Mesothelial cell of epicardium (in vitro differentiated cells): ENCODE data around the gene BRF1. TPM values are rescaled to one million over a fixed set of nuclear protein-coding genes. Genes with fewer than 3 reads are reported as not detected.

Experiments
- DNase-seq, 2 experiments: peaks; one replicate each; pipeline ENCODE4 v3.0.0; 2021; ENCODE audit warnings: low spot score in 2 of 2; ENCODE audit not compliant: unreplicated experiment in 2 of 2
- H3K27ac Mint-ChIP-seq: 2 replicates; pipeline ENCODE4 v1.8.0; 2021; ENCODE audit warnings: mixed read lengths
- H3K27me3 Mint-ChIP-seq: 2 replicates; pipeline ENCODE4 v1.8.0; 2021; ENCODE audit warnings: low read depth, mixed read lengths
- H3K36me3 Mint-ChIP-seq: 2 replicates; pipeline ENCODE4 v1.8.0; 2021; ENCODE audit warnings: mixed read lengths
- H3K4me1 Mint-ChIP-seq: 2 replicates; pipeline ENCODE4 v1.8.0; 2021; ENCODE audit warnings: mixed read lengths
- H3K4me3 Mint-ChIP-seq: 2 replicates; pipeline ENCODE4 v1.8.0; 2021; ENCODE audit warnings: mild to moderate bottlenecking, moderate library complexity, mixed read lengths
- H3K9me3 Mint-ChIP-seq: 2 replicates; pipeline ENCODE4 v1.8.0; 2021; ENCODE audit warnings: mixed read lengths
- CTCF ChIP-seq: fragments of 200-600 bp; sonication (generic); IDR thresholded peaks from one replicate; pipeline ENCODE4 v1.5.0; 2021; ENCODE audit warnings: antibody characterized with exemption; ENCODE audit not compliant: unreplicated experiment
- total RNA-seq: library from RNA; stranded (reverse); gene quantifications from 3 replicates; pipeline ENCODE4 v1.2.1, GENCODE V29; 2021

BRF1 gene
- total RNA-seq, 1 donor from 2014 or later: 78.6 TPM

- Mint-ChIP-seq H3K27me3 (peaks cover 29% of the 10 kb centered on the region), H3K36me3 (no peaks in the 10 kb centered on the region), H3K9me3 (no peaks in the 10 kb centered on the region), H3K4me1 (peaks cover 13% of the 10 kb centered on the region), H3K27ac (no peak overlapping the region), H3K4me3 (peak overlapping the region; percentile 26)
- no peak for DNase-seq
- no peak for TF ChIP-seq CTCF
Measured at GRCh38 chr14:105196265-105196960, 104.4 kb downstream of the BRF1 start.

- H3K27ac Mint-ChIP-seq: no peak overlapping the region
- H3K36me3 Mint-ChIP-seq: no peaks in the 10 kb centered on the region
- H3K9me3 Mint-ChIP-seq: no peaks in the 10 kb centered on the region
- no peak for DNase-seq
- no peak for TF ChIP-seq CTCF
- peak overlapping the region; percentile 28 for H3K4me3 Mint-ChIP-seq
- H3K27me3 Mint-ChIP-seq: peaks cover 31% of the 10 kb centered on the region
- H3K4me1 Mint-ChIP-seq: peaks cover 13% of the 10 kb centered on the region
Measured at GRCh38 chr14:105195522-105196264, 105.1 kb downstream of the BRF1 start.

GRCh38 chr14:105195051-105195450, 105.8 kb downstream of the BRF1 start:
- no peak overlapping the region for H3K4me3 Mint-ChIP-seq
- no peak for TF ChIP-seq CTCF

GRCh38 chr14:105193916-105194782, 106.7 kb downstream of the BRF1 start:
- no peak for DNase-seq
- H3K4me3 Mint-ChIP-seq: no peak overlapping the region
- H3K9me3 Mint-ChIP-seq: no peaks in the 10 kb centered on the region
- peaks cover 13% of the 10 kb centered on the region for H3K4me1 Mint-ChIP-seq
- H3K27ac Mint-ChIP-seq: no peak overlapping the region
- TF ChIP-seq CTCF: no peak
- peaks cover 34% of the 10 kb centered on the region for H3K27me3 Mint-ChIP-seq
- H3K36me3 Mint-ChIP-seq: no peaks in the 10 kb centered on the region

More at GRCh38 chr14:105195051-105195450, 105.8 kb downstream of the BRF1 start:
- H3K4me1 Mint-ChIP-seq: peaks cover 13% of the 10 kb centered on the region
- no peak overlapping the region for H3K27ac Mint-ChIP-seq
- H3K9me3 Mint-ChIP-seq: no peaks in the 10 kb centered on the region
- no peaks in the 10 kb centered on the region for H3K36me3 Mint-ChIP-seq
- peaks cover 31% of the 10 kb centered on the region for H3K27me3 Mint-ChIP-seq
- no peak for DNase-seq

GRCh38 chr14:105192866-105193731, 107.7 kb downstream of the BRF1 start:
- H3K36me3 Mint-ChIP-seq: no peaks in the 10 kb centered on the region
- H3K27ac Mint-ChIP-seq: no peak overlapping the region
- peaks cover 34% of the 10 kb centered on the region for H3K27me3 Mint-ChIP-seq
- no peak for TF ChIP-seq CTCF
- H3K4me3 Mint-ChIP-seq: no peak overlapping the region
- H3K9me3 Mint-ChIP-seq: peaks cover 7% of the 10 kb centered on the region
- H3K4me1 Mint-ChIP-seq: peaks cover 13% of the 10 kb centered on the region
- no peak for DNase-seq
